B cell (primary cell): ENCODE measurements around the gene SLC35G1. TPM values are rescaled to one million over a fixed set of nuclear protein-coding genes. Genes with fewer than 3 reads are reported as not detected.

Source experiments
- ATAC-seq: fragments of 200-7000 bp; cut with Tn5 transposase; one replicate; pipeline ENCODE4 v1.10.0; 2021; ENCODE audit warnings: low read depth, mild to moderate bottlenecking, moderate number of reproducible peaks, moderate library complexity
- CTCF ChIA-PET: fragments of 350-600 bp; sonication (Branson Sonifier 250); formaldehyde crosslinking; loops from one replicate; lab custom pipeline; 2021; ENCODE audit warnings: antibody characterized with exemption, inconsistent platforms; lab: Charles Lee
- POLR2A ChIA-PET: fragments of 350-600 bp; sonication (Branson Sonifier 250); formaldehyde crosslinking; loops from one replicate; lab custom pipeline; 2021; ENCODE audit warnings: antibody characterized with exemption; lab: Charles Lee
- DNase-seq: peaks from one replicate; pipeline ENCODE4 v3.0.0; 2013
- H2AFZ ChIP-seq: 2 replicates; pipeline ENCODE4 v1.6.1; 2012; ENCODE audit warnings: mild to moderate bottlenecking, low read depth, low read length; ENCODE audit not compliant: insufficient read depth, poor library complexity, severe bottlenecking
- H3K27ac ChIP-seq, 2 donors: 1 replicate in 1 of 2; 2 replicates in 1 of 2; pipeline ENCODE4 v1.5.1; 2012 to 2013; ENCODE audit warnings: low read length in 2 of 2, mild to moderate bottlenecking in 2 of 2, moderate library complexity in 1 of 2
- H3K27me3 ChIP-seq, 4 experiments: fragments of 200-600 bp in 1 of 4; sonication (generic) in 1 of 4; replicated peaks in 1 of 4; 1 replicate in 2 of 4; 2 replicates in 2 of 4; pipeline versions ENCODE4 v1.6.1 to v1.7.0; 2013 to 2016; ENCODE audit warnings: low read length in 3 of 4, mild to moderate bottlenecking in 2 of 4, mixed read lengths in 1 of 4, moderate library complexity in 1 of 4; ENCODE audit not compliant: insufficient read depth in 4 of 4, control insufficient read depth in 3 of 4; ENCODE audit errors: control extremely low read depth in 1 of 4
- H3K36me3 ChIP-seq, 2 experiments: replicated peaks in 1 of 2; 1 replicate in 1 of 2; 2 replicates in 1 of 2; pipeline versions ENCODE4 v1.6.1 to v1.7.1; 2013; ENCODE audit warnings: low read length in 1 of 2; ENCODE audit not compliant: insufficient read depth in 2 of 2, control insufficient read depth in 1 of 2; ENCODE audit errors: control extremely low read depth in 1 of 2, extremely low read depth in 1 of 2
- H3K4me1 ChIP-seq, 2 donors: fragments of 200-600 bp in 1 of 2; sonication (generic) in 1 of 2; 1 replicate in 1 of 2; 2 replicates in 1 of 2; pipeline versions ENCODE4 v1.5.1 to v1.6.1; 2013 to 2017; ENCODE audit warnings: low read length in 2 of 2; ENCODE audit not compliant: control insufficient read depth in 2 of 2, insufficient read depth in 2 of 2
- H3K4me2 ChIP-seq: replicated peaks from 2 replicates; pipeline ENCODE3; 2012; ENCODE audit warnings: mild to moderate bottlenecking, low read depth, low read length; ENCODE audit not compliant: poor library complexity, severe bottlenecking
- H3K4me3 ChIP-seq, 5 experiments: fragments of 200-600 bp in 1 of 5; sonication (generic) in 1 of 5; 1 replicate in 3 of 5; 2 replicates in 2 of 5; pipeline versions ENCODE4 v1.5.1 to v1.7.0; 2011 to 2016; ENCODE audit warnings: low read length in 4 of 5, mild to moderate bottlenecking in 4 of 5, low read depth in 2 of 5, control low read depth in 1 of 5, moderate library complexity in 1 of 5; ENCODE audit not compliant: insufficient read depth in 1 of 5; ENCODE audit errors: control extremely low read depth in 1 of 5, extremely low read depth in 1 of 5
- H3K79me2 ChIP-seq: fragments of 200-600 bp; sonication (generic); one replicate; pipeline ENCODE4 v1.6.0; 2016; ENCODE audit warnings: low read length; ENCODE audit not compliant: control insufficient read depth, insufficient read depth
- H3K9ac ChIP-seq: fragments of 200-600 bp; sonication (generic); 2 replicates; pipeline ENCODE4 v1.6.1; 2017; ENCODE audit warnings: mild to moderate bottlenecking, low read length, moderate library complexity
- H3K9me3 ChIP-seq, 3 donors: one replicate each; pipeline versions ENCODE4 v1.6.1 to v1.7.1; 2013; ENCODE audit warnings: low read length in 2 of 3; ENCODE audit not compliant: control insufficient read depth in 2 of 3, insufficient read depth in 1 of 3; ENCODE audit errors: control extremely low read depth in 1 of 3
- H4K20me1 ChIP-seq: 2 replicates; pipeline ENCODE4 v1.6.0; 2012; ENCODE audit warnings: mild to moderate bottlenecking, low read length; ENCODE audit not compliant: insufficient read depth, control insufficient read depth, poor library complexity, severe bottlenecking
- H3K27ac Mint-ChIP-seq: one replicate; pipeline ENCODE4 v1.8.0; 2021; ENCODE audit warnings: mixed read lengths
- H3K27me3 Mint-ChIP-seq: one replicate; pipeline ENCODE4 v1.8.0; 2021; ENCODE audit warnings: mixed read lengths
- H3K4me1 Mint-ChIP-seq: one replicate; pipeline ENCODE4 v1.8.0; 2021; ENCODE audit warnings: mixed read lengths
- H3K4me3 Mint-ChIP-seq: one replicate; pipeline ENCODE4 v1.8.0; 2021; ENCODE audit warnings: mixed read lengths
- H3K9me3 Mint-ChIP-seq: one replicate; pipeline ENCODE4 v1.8.0; 2022; ENCODE audit warnings: mixed read lengths; ENCODE audit not compliant: insufficient read depth
- CTCF ChIP-seq: fragments of 200-600 bp; IDR thresholded peaks from one replicate; pipeline ENCODE4 v1.8.0; 2022; ENCODE audit warnings: antibody characterized with exemption, mild to moderate bottlenecking
- EZH2 ChIP-seq: IDR thresholded peaks from 2 replicates; pipeline ENCODE4 v1.6.1; 2012; ENCODE audit warnings: borderline replicate concordance, low read depth, mild to moderate bottlenecking, moderate library complexity, low read length; ENCODE audit not compliant: insufficient read depth, poor library complexity, severe bottlenecking
- WGBS: methylation state at CpG from one replicate; pipeline ENCODE4 v1.1.5; 2013; ENCODE audit warnings: missing lambda C conversion rate; ENCODE audit not compliant: insufficient coverage; 5-methylcytosine and 5-hydroxymethylcytosine counted together
- intact Hi-C: fragments of 100-400 bp; cut with micrococcal nuclease; formaldehyde crosslinking; loops from one replicate; pipeline ENCODE4 v1.10.0; 2022
- polyA plus RNA-seq: library from polyadenylated mRNA; depleted of rRNA; stranded (reverse); fragments of >200 nt; gene quantifications from 2 replicates; pipeline ENCODE4 v1.2.3, GENCODE V29; 2012
- total RNA-seq, 2 donors: library from RNA; stranded (reverse); fragments of 120-200 nt in 1 of 2; gene quantifications; 1 replicate in 1 of 2; 2 replicates in 1 of 2; pipeline versions ENCODE4 v1.2.3 to v1.2.4, GENCODE V29; 2013 to 2022

Gene SLC35G1
- total and polyA plus RNA-seq, 2 donors (not counting 1 experiment from before 2014, with no cell fraction given) = 1.7 to 2.6 TPM

GRCh38 chr10:93938140-93938539 lies 44.4 kb downstream of the SLC35G1 start:
- H2AFZ ChIP-seq = no peak overlapping the region
- no peak overlapping the region for H3K27ac ChIP-seq
- no peak overlapping the region for H3K4me3 ChIP-seq
- H3K4me3 Mint-ChIP-seq = no peak overlapping the region
- intact Hi-C loops = no loop called here
- H3K4me1 ChIP-seq = no peaks in the 10 kb centered on the region
- H4K20me1 ChIP-seq = no peaks in the 10 kb centered on the region
- TF ChIP-seq EZH2 (no peak), CTCF (no peak)
- H3K79me2 ChIP-seq = no peaks in the 10 kb centered on the region
- H3K4me2 ChIP-seq = no peak overlapping the region
- CTCF ChIA-PET = no interaction called here
- no peaks in the 10 kb centered on the region for H3K27me3 ChIP-seq
- no peak overlapping the region for H3K27ac Mint-ChIP-seq
- no peaks in the 10 kb centered on the region for H3K9me3 Mint-ChIP-seq
- no peak for DNase-seq
- no peaks in the 10 kb centered on the region for H3K4me1 Mint-ChIP-seq
- no peak for ATAC-seq
- POLR2A ChIA-PET = no interaction called here
- no peaks in the 10 kb centered on the region for H3K9me3 ChIP-seq
- WGBS = no CpG with 5 or more reads among the region's 1 CpG
- H3K36me3 ChIP-seq = no peaks in the 10 kb centered on the region
- H3K27me3 Mint-ChIP-seq = peaks cover 2% of the 10 kb centered on the region
- H3K9ac ChIP-seq = no peak overlapping the region

- DNase-seq (no peak), ATAC-seq (no peak)
- Mint-ChIP-seq H3K27me3 (no peaks in the 10 kb centered on the region), H3K9me3 (no peaks in the 10 kb centered on the region), H3K4me3 (no peak overlapping the region), H3K4me1 (no peaks in the 10 kb centered on the region), H3K27ac (no peak overlapping the region)
- CTCF ChIA-PET = interaction anchor here (1.1 to 1.4 kb wide), 2 partner anchors 8 to 12 kb away, joined by 3 to 4 read pairs; no protein-coding TSS in a partner anchor
- TF ChIP-seq EZH2 = no peak
- no peak for TF ChIP-seq CTCF
- H3K4me1 ChIP-seq = no peaks in the 10 kb centered on the region
- H3K79me2 ChIP-seq = no peaks in the 10 kb centered on the region
- H3K36me3 ChIP-seq = no peaks in the 10 kb centered on the region
- H3K27ac ChIP-seq = no peak overlapping the region
- no peaks in the 10 kb centered on the region for H3K9me3 ChIP-seq
- H3K4me3 ChIP-seq = no peak overlapping the region
- intact Hi-C loops = no loop called here
- 89% methylated on average over 4 of the region's 6 CpGs for WGBS
- H2AFZ ChIP-seq = no peak overlapping the region
- no peak overlapping the region for H3K4me2 ChIP-seq
- H4K20me1 ChIP-seq = no peaks in the 10 kb centered on the region
- H3K9ac ChIP-seq = no peak overlapping the region
- POLR2A ChIA-PET = no interaction called here
- H3K27me3 ChIP-seq = no peaks in the 10 kb centered on the region
These were observed 47.1 kb downstream of the SLC35G1 start for GRCh38 chr10:93940881-93941280.
